Ammon's horn (tissue), 1 donor: Measurements from ENCODE around the gene DPP4.
"Not testable (repeated sequence)": the region's sequence is repeated elsewhere in the genome, so short reads cannot be mapped to it uniquely, and the experiment has no call there.

Experiments
- DNase-seq: peaks from one replicate; pipeline ENCODE4 v3.0.0-alpha.2; 2016; ENCODE audit warnings: low spot score

The DPP4 gene

DNA sequence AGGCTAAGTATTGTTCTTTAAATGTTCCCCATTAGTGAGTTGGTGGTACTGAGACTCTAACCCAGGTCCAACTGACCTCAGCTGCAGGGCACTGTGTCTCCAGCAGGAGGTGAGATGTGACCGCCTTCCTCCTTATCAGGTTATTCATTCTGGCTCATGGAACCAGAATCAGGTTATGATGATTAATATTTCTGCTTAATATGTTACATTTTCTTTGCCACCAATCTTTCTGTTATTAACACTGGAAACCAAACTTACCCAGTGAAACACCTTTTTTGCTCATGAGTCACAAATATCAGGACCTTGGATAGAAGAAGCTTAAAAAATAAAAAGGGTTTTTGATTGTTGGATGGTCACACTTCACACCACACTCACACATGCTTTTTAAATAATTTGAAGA, 85.4 kb downstream of the DPP4 start:
- no peak for DNase-seq

DNA sequence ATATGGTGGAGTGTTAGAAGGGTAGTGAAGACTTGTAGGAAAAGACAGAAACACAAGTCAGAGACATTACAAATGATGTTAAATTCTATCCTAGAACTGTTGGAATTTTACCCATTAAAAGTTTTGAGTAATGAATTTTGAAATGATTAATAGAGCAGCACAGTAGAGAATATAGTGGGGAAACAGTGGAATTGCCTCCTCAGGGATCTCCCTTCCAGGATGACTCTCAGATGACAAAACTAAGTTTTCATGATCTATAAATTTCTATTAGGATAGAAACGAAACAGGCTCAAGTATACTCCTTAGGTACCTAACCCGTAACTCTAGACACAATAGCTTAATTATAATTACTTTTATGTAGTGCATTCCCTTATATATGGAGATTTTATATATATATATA, 86.7 kb downstream of the DPP4 start:
- no peak for DNase-seq

DNA sequence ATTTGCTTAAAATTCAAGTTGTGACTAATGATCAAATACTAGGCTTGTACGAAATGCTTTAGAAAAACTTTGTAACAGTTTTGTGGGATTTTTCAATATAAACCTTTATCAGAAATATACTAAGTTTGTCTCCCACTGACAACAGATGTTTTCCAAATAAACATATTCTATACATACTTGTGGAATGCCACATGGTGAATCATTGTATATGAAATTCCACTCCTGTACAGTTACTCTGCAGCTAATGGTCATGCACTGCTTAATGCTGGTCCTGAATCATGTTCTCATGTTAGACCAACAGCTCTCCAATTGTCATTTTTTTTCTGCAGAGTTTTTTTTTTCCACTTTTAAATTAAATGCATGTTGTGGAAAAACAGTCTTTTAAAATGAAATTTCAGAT, 90.1 kb downstream of the DPP4 start:
- no peak for DNase-seq

DNA sequence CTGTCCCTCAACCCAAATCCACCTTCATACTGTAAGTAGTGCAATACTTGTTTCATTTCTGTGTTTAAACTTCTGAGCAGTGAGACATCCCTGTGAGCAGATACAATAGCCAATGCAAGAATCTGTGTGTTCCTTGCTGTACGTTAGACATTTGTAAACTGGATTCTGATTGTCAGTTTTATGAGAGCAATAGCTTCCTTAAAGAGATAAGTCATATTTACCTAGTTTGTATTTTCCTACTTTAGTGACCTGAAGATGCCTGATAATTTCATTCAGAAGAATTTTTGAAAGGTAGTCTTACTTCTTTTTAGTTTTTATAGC, 90.7 kb downstream of the DPP4 start:
- DNase-seq: no peak

DNA sequence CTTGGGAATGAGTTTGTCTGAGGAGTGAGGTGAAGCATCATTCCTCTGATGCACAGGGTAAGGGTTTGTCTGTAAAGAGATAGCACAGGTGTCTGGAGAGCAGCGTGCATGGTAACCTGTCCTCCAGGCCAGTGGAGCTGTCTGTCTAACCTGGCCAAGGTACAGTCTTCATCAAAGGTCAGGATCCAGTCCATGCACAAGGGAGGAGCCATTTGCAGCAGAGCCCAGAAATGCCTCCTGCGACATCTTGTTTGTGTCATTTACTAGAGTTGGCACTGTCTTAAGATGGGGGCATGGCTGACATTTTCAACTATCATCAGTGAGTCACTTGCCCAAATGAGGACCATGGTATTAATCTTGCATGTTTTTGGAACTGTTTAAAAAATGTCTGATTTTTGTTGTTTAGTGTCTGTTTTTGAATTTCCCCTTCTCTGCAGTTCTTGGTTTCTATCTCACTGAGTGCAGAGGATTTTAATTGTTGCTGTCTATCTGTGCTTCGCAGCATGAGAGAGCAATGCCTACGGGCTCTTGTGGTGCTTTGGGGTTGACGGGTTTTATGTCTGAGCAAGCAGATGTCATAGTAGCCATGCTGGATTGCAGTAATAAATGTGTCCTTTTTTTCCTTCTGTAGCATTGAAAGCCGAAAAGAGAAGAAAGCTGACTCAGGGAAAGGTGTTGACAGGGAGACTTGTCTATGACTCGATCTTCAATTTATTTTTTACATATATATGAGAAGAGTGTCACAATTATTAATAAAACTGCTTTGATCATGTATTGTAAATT, 91.3 kb downstream of the DPP4 start:
- DNase-seq: no peak

DNA sequence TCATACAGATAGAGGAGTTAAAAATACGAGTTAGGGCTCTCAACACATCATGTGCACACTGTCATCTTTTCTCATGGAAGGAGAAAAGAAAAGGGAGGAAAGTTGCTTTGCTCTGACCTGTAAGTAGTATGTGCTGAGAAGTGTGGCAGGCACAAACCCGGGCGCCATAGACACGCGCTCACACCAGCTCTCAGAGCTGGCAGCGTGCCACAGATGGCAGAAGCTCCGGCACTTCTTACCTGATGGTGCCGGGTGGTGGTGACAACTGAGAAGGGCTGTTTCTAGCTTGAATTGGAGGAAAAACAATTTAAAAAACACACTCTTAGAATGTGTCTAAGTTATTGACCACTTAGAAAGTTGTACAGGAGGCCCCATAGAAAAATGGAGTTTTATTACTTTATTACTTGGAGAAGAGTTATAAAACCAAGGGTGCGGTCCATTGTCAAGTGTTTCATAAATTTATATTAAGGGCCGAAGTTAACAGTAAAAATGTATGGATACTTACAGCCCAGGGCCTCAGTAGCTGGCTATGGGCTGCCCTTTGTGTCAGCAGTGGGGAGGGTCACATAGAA, 92.2 kb downstream of the DPP4 start:
- DNase-seq: no peak

DNA sequence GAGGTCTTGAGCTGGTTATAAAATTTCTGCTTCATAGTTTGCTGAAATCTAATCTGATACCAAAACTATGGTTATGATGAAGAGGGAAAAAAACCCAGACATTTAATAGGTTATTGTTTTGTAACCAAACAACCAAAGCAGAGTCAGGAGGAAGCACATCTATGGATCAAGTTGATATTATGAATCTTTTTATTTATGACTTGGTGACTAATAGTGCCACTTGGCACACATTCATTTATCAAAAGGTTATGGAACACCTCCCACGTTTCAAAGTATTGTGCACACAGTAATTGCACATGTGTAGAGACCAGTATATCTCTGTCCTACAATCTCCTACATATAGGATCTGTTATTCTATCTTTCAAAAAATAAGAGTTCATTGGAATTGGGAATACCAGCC, 93.0 kb downstream of the DPP4 start:
- no peak for DNase-seq

DNA sequence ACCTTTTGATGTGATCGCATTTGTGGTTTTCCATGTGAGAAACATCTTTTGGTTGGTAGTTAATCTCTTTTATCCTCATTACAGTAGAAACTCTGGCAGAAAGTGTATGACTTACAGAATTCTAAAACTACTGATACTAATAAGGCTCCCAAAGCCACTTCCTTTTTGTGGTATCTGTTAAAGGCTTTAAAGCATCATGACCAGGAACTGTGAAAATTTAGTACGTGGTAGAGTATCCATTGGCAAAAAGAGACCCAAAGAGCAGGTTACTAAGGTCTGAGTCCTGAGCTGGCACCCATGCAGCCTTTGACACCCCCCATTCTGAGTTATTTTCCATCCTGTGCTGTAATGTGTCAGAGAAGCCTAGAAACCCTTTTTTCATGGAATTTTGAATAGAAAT, 94.5 kb downstream of the DPP4 start:
- no peak for DNase-seq

DNA sequence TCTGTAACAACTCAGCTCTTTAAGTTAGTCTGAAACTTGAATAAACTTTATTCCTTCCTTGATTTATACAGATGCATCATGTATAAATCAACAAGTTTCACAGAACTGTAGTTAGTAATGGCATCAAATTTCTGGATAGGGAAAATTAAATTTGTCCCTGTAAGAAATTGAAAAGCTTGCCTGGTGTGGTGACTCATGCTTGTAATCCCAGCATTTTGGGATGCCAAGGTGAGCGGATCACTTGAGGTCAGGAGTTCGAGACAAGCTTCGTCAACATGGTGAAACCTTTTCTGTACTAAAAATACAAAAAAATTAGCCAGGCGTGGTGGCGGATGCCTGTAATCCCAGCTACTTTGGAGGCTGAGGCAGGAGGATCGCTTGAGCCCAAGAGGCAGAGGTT, 96.1 kb downstream of the DPP4 start:
- DNase-seq: not testable (repeated sequence)

DNA sequence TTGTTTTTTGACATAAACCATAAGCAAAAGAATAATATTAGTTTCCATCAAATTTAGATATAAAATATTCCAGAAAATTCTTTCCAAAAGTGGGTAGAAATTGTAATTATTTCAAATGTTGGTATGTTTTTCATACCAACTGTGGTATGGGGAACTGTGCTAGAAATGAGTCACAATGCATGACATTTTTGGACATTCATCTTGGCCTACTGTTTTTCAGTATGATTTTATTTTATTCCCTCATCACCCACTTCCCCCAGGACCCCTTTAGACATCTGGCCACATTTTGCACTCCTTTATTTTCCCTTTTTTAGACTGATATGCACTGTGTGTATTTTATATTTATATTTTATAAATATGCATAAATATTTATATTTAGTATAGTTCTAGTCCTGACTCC, 97.1 kb downstream of the DPP4 start:
- DNase-seq: no peak

DNA sequence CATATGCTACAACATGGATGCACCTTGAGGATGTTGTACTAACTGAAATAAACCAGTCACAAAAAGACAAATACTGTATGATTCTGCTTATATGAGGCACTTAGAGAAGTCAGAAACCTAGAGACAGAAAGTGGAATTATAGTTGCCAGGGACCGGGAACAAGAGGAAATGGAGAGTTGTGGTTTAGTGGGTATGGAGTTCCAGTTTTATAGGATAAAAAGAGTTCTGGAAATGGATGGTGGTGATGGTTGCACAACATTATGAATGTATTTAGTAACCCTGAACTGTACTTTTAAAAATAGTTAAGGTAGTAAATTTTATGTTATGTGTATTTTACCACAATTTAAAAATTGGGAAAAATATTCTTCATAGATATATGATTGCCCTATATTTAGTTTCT, 97.7 kb downstream of the DPP4 start:
- DNase-seq: no peak

DNA sequence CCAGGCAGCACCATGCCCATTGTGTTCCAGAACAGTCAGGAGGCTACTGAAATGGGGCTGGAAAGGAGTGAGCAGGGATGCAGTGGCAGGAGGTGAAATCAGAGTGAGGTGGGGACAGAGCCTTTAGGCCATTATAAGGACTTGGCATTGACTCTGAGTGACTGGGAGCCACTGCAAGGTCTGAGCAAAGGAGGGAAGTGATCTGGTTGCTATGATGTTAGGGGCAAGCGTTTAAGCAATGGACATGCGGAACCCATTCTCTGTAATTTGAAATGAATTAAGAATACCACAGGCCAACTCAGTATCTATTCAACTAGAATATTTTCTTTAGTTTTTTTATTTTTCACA, 98.2 kb downstream of the DPP4 start:
- DNase-seq: no peak

DNA sequence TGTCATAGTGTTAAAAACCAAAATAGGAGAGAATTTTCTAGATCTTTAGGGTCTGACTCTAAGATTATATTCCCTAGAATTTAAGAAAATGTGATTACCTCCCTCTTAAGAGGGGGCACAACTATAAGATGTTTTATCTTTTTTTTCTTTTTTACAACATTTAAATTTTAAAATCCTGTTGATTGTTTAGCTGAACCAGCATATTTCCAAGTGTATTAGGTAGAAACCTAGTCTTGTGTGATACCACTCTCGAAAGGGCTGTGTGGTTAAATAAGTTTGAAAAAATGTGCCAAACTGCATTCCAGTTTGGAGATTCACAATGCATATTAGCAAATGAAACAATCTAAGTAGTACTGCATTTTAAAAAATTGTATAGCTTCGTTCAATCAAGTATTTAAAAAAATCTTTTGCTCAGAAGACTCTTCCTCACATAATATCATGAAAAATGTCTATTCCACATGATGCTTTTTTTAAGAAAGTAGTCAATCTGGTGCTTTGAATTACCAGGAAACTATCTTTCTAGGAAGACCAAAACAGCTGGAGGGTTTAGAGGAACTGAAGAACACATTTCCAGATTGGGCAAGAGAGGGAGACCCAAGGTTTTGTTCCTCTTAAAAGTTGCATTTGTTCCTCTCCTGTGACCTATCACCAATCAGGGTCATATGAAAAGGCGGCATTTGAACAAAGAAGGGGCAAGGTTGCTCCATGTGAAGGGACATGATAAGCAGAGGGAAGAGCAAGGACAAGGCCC, 98.8 kb downstream of the DPP4 start:
- DNase-seq: no peak

DNA sequence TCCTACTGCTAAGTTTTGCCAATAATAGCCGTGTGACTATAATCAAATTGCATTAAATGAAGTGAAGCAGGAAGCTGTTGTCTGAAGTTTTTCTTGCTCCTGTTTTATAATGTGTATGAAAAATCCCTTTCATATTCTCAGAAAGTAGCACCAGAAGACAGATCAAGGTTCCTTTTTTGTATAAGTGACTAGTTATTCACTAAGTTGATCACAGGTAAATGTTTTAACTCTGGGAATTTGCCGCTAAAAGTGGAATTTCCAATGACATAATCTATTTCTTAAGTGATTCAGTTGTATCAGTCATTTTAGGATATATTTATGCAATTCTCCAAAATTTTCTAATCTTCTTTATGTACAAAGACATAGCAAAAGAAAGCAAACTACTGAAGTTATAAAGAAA, 99.6 kb downstream of the DPP4 start:
- DNase-seq: no peak

DNA sequence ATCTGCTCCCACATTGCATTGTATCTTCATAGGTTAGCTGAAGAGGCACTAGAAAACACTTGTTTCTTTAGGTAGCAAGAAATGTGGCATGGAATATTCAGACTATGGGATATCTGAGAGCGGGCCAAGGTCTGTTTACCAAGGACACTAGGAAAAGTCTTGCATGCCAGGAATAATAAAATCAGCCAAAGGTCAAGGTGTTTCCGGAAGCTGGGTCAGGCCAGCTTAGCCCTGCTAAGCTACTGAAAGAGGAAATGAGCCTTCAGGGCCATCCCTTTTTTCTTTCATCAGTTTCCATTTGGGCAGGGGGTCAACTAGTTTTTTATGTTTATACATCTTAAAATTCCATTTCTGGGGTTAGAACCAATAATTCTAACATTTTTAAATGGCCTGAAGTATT, 101.1 kb downstream of the DPP4 start:
- DNase-seq: no peak

DNA sequence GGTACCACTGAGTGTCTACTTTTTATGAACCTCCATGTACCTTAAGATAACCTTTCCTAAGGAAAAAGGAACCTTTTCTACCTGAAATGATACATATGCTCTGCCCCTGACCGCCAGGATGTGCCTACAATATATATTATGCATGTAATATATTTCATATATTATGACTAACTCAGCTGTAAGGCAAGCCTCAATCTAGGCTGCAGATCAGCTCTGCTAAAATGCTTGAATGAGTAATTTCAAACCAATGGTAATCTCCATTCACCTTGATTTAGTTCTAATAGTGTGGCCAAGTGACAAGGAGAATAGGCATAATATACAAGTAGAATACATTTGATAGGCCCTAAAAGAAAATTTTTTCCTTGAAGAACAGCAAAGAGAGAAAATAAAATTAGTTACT, 101.8 kb downstream of the DPP4 start:
- no peak for DNase-seq

DNA sequence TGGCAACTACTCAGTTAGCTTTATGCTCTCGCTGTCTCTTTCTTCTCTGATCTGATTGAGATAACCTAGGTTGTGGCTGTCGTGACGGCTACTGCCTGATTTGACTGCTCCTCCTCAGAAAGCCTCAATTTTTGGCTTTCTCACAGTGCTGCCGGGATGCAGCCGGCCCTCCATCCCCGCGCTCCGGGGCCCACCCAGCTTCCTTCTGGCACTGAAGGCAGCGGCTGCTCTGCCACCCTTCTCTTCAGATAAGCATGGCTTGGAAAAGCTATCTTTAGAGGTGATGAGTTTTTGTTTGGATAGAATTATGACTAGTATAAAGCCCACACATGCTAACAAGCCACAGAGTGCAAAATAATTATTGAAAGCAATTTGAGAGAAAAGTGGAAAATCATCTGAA, 102.5 kb downstream of the DPP4 start:
- DNase-seq: no peak

DNA sequence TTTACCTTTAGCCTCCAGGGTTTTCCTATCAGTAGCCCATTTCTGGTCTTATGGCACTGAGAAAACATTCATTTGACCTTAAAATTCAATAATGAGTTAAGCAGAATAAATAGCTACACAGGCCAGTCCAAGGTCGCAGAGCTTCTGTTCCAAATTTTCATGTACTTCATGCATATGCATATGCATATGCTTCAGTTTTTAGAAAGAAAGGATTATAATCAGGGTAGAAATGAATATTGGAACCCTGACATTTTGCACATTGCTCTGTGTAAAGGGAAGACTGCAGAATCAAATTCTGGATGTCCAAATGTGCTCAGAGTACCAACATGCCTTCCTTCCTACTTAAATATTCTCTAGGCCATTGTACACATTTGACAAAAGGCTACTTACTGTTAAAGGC, 104.9 kb downstream of the DPP4 start:
- DNase-seq: no peak

DNA sequence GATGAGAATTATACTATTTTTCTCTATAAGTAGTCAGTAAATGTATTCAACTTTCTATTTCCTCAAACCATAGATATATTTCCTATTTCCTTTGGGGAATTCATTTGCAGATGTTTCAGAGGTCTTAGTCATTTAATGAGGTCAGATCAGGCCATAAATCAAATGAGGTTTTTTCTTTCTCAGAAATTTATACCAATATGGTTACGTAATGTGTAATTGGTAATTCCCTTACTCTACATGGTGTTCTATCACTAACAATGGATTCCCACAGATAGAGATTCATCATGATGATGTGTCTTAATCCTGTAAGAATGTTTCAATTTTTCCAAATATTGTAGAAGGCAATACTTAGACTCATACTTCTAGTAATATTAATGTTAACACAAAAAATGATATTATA, 108.0 kb downstream of the DPP4 start:
- no peak for DNase-seq

DNA sequence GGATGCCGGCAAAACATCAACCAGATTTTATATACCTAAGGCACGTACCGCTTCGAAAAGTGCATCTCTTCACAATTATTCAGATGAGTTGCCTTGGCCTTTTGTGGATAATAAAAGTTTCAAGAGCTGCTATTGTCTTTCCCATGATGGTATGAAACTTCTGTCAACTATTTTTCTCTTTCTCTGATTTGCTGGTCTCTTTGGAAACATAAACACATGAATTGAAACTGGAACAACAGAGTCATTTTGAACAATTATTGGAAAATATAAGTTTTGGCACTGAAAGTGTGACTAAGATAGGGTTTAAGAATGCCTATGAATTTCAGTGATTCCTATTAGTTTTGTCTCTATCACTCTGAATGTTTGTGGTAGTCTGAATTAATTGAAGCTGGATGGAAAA, 109.9 kb downstream of the DPP4 start:
- DNase-seq: no peak

DNA sequence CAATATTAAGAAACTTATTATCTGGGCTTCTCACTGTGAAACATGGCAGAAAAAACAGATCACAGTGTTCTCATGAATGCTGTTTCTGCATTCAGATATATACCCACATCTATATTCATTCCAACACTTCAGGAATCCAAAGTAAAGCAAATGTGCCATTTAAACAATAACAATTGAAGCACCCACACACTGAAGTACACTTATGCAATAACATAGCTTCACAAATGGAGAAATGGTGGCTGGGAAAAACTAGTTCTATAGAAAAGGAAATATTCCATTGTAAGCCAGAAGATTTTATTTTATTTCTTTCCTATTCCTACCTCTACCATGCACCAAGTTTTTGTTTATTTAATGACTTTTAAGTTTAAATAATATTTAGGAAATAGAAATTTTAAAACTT, 111.9 kb downstream of the DPP4 start:
- DNase-seq: no peak

DNA sequence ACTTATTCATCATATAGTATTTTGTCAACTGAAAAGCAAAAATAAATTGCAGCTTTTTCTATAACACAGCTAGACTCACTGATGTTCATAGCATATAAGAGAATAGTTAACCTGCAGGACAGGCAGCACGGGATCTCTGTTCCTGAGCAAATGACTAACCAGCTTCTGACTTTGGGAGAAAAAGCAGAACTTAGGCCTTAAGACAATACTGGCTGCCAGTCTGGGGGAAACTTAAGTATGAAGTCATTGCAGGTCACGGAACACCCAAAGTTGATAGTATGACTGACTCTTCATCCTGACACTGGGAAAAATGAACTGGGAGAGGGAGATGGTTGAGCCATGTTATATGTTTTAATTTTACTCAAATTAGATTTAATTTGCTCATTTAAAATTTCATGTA, 113.0 kb downstream of the DPP4 start:
- no peak for DNase-seq

DNA sequence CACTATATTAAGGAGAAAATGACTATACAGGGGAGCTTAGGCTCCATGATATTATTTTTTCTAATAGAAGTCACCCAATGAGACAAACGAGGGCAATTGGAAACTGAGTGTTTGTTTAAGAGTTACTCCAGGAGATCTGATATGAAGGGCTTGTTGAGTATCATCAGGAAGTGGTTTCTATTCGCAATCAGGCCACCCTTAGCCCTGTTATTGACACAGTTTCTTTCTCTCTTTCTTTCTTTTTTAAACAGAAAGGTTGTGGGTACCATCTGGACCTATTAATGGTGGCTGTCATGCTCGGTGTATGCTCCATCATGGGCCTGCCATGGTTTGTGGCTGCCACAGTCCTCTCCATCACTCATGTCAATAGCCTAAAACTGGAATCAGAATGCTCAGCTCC, 117.3 kb downstream of the DPP4 start:
- no peak for DNase-seq

DNA sequence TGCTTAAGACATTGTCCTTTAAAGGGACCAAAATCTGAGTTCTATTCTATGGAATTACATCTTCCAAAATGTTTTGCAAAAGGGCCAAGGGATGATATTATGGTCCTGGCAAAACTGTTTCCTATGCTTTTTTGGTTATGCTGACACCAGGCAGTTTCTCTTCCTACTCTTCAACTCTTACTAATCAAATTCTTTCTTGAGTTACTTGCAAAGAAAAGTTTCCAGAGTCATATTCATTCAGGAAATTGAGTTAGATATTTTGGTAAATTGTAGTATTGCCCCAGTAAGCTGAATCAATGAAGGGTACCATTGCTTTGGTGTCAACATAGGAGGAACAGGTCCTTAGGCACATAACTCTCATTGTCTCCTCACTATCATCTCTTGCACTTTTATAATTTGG, 118.8 kb downstream of the DPP4 start:
- no peak for DNase-seq
